ENCODE results near the gene MED27. TPM values are rescaled to one million over a fixed set of nuclear protein-coding genes. Genes with fewer than 3 reads are reported as not detected.

The MED27 gene
- total and polyA plus RNA-seq, 2 experiments from 2014 or later: 21.4 to 41.1 TPM

DNA sequence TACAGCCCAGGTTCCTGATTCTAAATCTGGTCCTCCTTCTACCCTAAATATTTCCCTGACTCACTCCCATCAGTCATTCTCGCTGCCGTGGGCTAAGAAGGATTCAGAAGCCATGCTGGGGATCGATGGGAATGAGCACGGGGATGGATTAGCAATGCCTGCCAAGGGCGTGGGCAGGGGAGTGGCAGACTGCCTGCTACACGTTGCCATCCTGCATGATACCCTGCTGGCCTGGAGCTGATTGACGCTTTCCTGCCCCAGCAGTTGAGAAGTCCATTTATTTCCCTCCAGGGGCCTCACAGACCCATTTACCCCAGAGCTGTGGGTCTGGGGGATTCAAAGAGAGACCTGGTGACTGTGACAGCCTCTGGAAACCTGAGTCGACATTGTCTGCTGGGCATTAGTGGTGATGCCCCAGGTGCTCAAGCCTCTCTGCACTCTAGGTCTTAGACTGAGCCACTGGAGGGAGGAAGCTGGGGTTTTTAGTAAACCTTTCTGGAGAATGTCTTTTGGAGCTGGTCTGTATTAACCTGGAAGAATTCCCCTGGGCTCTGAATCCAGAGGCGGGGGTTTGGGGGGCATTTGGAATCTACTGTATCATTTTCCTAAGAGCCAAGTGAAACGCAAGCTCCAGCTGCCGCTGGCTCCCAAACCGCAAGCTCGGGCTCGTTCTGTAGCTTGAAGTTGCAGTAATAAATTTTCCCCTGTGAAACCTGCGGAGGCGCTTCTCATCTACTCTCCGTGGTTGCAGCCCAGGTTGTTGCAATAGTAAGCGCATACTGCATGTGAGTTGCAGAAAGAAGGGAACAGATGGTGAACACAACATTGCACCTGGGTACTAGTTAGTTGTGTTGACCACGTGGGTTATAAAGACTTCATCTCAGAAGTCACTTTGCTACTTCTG lies 263.4 kb downstream of the MED27 start:
- Histone ChIP-seq H3K4me2 (ENCODE audit: unreplicated experiment) (no peak overlapping the region), H3K27me3 (replicated peaks; ENCODE audit: insufficient read depth) (peaks cover 67% of the 10 kb centered on the region), H4K20me1 (ENCODE audit: insufficient read depth) (no peaks in the 10 kb centered on the region), H3K9me3 (ENCODE audit: low read depth) (no peaks in the 10 kb centered on the region), H3K4me3 (no peak overlapping the region), H3K9ac (no peak overlapping the region), H3F3A (ENCODE audit: insufficient read depth) (no peaks in the 10 kb centered on the region), H3K79me2 (ENCODE audit: insufficient read depth) (no peaks in the 10 kb centered on the region), H3K9me2 (ENCODE audit: insufficient read depth) (no peaks in the 10 kb centered on the region), H2AFZ (no peak overlapping the region), H3K36me3 (ENCODE audit: low read depth) (no peaks in the 10 kb centered on the region), H3K27ac (no peak overlapping the region), H3K4me1 (ENCODE audit: insufficient read depth) (no peaks in the 10 kb centered on the region)
- no peak for TF ChIP-seq EZH2 (IDR thresholded peaks at IDR 0.05; ENCODE audit: insufficient read depth, poor library complexity, severe bottlenecking)
- no peak for TF ChIP-seq EZH2phosphoT487 (IDR thresholded peaks at IDR 0.05; ENCODE audit: insufficient read depth, low read depth)
- in situ Hi-C loops (cut with MboI): no loop called here
- 13 to 18% methylated on average over 19 of the region's 19 CpGs for WGBS, 2 experiments (ENCODE audit: low coverage in 1 of 2, low lambda C conversion rate in 2 of 2, missing lambda C conversion rate in 2 of 2)
- DNase-seq: peak; percentile 22

DNA sequence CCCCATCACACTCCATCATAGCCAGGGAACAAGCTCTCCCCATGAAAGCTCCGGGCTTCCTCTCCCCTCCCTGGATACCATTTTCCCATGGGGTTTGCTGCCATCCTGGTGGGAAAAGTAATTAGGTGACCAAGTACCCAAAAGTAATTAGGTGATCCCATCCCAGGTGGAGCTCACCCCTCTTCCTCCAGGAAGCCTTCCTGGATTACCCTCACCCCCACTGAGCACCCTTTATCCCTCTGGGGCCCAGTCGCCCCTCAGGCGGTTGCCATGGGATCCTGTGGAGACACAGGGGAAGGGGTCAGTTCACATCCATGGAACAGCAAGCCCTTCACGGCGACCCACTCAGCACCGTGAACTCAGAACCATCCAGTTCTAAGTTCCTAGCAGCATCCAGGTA lies 265.0 kb downstream of the MED27 start:
- Histone ChIP-seq H3K9ac (no peak overlapping the region), H3K27ac (no peak overlapping the region), H3K27me3 (replicated peaks; ENCODE audit: insufficient read depth) (peaks cover 56% of the 10 kb centered on the region), H3F3A (ENCODE audit: insufficient read depth) (no peaks in the 10 kb centered on the region), H3K9me3 (ENCODE audit: low read depth) (no peaks in the 10 kb centered on the region), H3K9me2 (ENCODE audit: insufficient read depth) (no peaks in the 10 kb centered on the region), H3K36me3 (ENCODE audit: low read depth) (no peaks in the 10 kb centered on the region), H3K4me2 (ENCODE audit: unreplicated experiment) (no peak overlapping the region), H3K79me2 (ENCODE audit: insufficient read depth) (no peaks in the 10 kb centered on the region), H3K4me3 (no peak overlapping the region), H2AFZ (no peak overlapping the region), H4K20me1 (ENCODE audit: insufficient read depth) (no peaks in the 10 kb centered on the region), H3K4me1 (ENCODE audit: insufficient read depth) (no peaks in the 10 kb centered on the region)
- TF ChIP-seq EZH2 (IDR thresholded peaks at IDR 0.05; ENCODE audit: insufficient read depth, poor library complexity, severe bottlenecking) (no peak), EZH2phosphoT487 (IDR thresholded peaks at IDR 0.05; ENCODE audit: insufficient read depth, low read depth) (no peak)
- DNase-seq: no peak
- in situ Hi-C loops (cut with MboI): no loop called here
- WGBS, 2 experiments (ENCODE audit: low coverage in 1 of 2, low lambda C conversion rate in 2 of 2, missing lambda C conversion rate in 2 of 2): 78 to 79% methylated on average over 6 of the region's 6 CpGs

- Histone ChIP-seq H3K4me3 (no peak overlapping the region), H3K79me2 (ENCODE audit: insufficient read depth) (no peaks in the 10 kb centered on the region), H2AFZ (no peak overlapping the region), H3K9ac (no peak overlapping the region), H3K27me3 (replicated peaks; ENCODE audit: insufficient read depth) (peaks cover 56% of the 10 kb centered on the region), H3K36me3 (ENCODE audit: low read depth) (no peaks in the 10 kb centered on the region), H3K4me2 (ENCODE audit: unreplicated experiment) (no peak overlapping the region), H3K4me1 (ENCODE audit: insufficient read depth) (no peaks in the 10 kb centered on the region), H3K27ac (no peak overlapping the region), H3K9me3 (ENCODE audit: low read depth) (no peaks in the 10 kb centered on the region), H3K9me2 (ENCODE audit: insufficient read depth) (no peaks in the 10 kb centered on the region), H3F3A (ENCODE audit: insufficient read depth) (no peaks in the 10 kb centered on the region), H4K20me1 (ENCODE audit: insufficient read depth) (no peaks in the 10 kb centered on the region)
- 63 to 64% methylated on average over 9 of the region's 9 CpGs for WGBS, 2 experiments (ENCODE audit: low coverage in 1 of 2, low lambda C conversion rate in 2 of 2, missing lambda C conversion rate in 2 of 2)
- TF ChIP-seq EZH2 (IDR thresholded peaks at IDR 0.05; ENCODE audit: insufficient read depth, poor library complexity, severe bottlenecking) (no peak), EZH2phosphoT487 (IDR thresholded peaks at IDR 0.05; ENCODE audit: insufficient read depth, low read depth) (no peak)
- in situ Hi-C loops (cut with MboI): no loop called here
- peak; percentile 30 for DNase-seq
Observed at GRCh38 chr9:131813116-131813515, 266.6 kb downstream of the MED27 start.

DNA sequence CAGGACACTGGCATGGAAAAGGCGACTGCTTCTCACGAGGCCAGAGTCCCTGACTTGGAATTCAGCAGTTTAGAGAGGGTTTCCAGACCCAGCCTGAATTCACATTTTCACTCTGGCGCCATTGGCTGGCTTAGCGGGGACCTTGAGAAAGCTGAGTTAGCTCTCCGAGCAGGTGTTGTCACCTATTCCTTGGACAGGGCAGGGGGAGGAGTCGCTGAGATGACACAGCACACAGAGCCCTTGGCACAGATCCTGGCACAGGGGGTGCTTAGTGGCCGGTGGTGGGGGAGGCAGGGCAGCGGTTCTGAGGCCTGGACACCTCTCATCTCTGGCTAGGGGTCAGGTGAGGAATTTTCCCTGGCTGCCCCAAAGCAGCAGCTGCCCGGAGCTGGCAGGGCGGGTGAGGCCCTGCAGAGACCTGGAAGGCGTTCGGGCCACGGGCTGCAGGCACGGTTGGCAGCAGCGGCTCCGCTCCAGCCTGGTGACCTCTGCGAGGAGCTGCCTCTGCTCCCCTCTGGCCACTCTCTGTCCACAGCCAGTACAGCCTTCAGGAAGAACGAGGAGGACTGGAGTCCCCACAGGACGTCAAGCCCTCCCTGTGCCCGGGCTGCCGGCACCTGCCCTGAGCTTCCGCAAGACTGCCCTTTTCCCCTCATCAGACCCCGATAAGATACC lies 267.4 kb downstream of the MED27 start:
- H4K20me1 ChIP-seq (ENCODE audit: insufficient read depth): no peaks in the 10 kb centered on the region
- H3K9me3 ChIP-seq (ENCODE audit: low read depth): no peaks in the 10 kb centered on the region
- TF ChIP-seq EZH2 (IDR thresholded peaks at IDR 0.05; ENCODE audit: insufficient read depth, poor library complexity, severe bottlenecking) (no peak), EZH2phosphoT487 (IDR thresholded peaks at IDR 0.05; ENCODE audit: insufficient read depth, low read depth) (no peak)
- H3K27me3 ChIP-seq (replicated peaks; ENCODE audit: insufficient read depth): peaks cover 51% of the 10 kb centered on the region
- no peaks in the 10 kb centered on the region for H3K9me2 ChIP-seq (ENCODE audit: insufficient read depth)
- no peak overlapping the region for H3K27ac ChIP-seq
- no peaks in the 10 kb centered on the region for H3F3A ChIP-seq (ENCODE audit: insufficient read depth)
- in situ Hi-C loops (cut with MboI): no loop called here
- H3K9ac ChIP-seq: no peak overlapping the region
- no peaks in the 10 kb centered on the region for H3K4me1 ChIP-seq (ENCODE audit: insufficient read depth)
- H3K79me2 ChIP-seq (ENCODE audit: insufficient read depth): no peaks in the 10 kb centered on the region
- no peak overlapping the region for H3K4me2 ChIP-seq (ENCODE audit: unreplicated experiment)
- DNase-seq: no peak
- H2AFZ ChIP-seq: no peak overlapping the region
- H3K4me3 ChIP-seq: no peak overlapping the region
- 77 to 82% methylated on average over 22 to 23 of the region's 23 CpGs for WGBS, 2 experiments (ENCODE audit: low coverage in 1 of 2, low lambda C conversion rate in 2 of 2, missing lambda C conversion rate in 2 of 2)
- H3K36me3 ChIP-seq (ENCODE audit: low read depth): no peaks in the 10 kb centered on the region
